ENCODE measurements around the gene PEX10.

The PEX10 gene

GRCh38 chr1:2455757-2456156, 43.4 kb upstream of the PEX10 start:
- H3K27ac ChIP-seq: no peak overlapping the region
- no peak for TF ChIP-seq CTCF (IDR thresholded peaks at IDR 0.05)
- DNase-seq (ENCODE audit: low spot score): no peak
- no peak overlapping the region for H3K4me3 ChIP-seq

GRCh38 chr1:2454227-2454626, 41.9 kb upstream of the PEX10 start:
- no peak overlapping the region for H3K27ac ChIP-seq
- no peak for TF ChIP-seq CTCF (IDR thresholded peaks at IDR 0.05)
- DNase-seq (ENCODE audit: low spot score): no peak
- H3K4me3 ChIP-seq: no peak overlapping the region

GRCh38 chr1:2452932-2453315, 40.6 kb upstream of the PEX10 start:
- no peak overlapping the region for H3K27ac ChIP-seq
- no peak for DNase-seq (ENCODE audit: low spot score)
- no peak overlapping the region for H3K4me3 ChIP-seq
- TF ChIP-seq CTCF (IDR thresholded peaks at IDR 0.05): no peak

- DNase-seq (ENCODE audit: low spot score): no peak
- Histone ChIP-seq H3K4me3 (no peak overlapping the region), H3K27ac (no peak overlapping the region)
- no peak for TF ChIP-seq CTCF (IDR thresholded peaks at IDR 0.05)
Measured at GRCh38 chr1:2452201-2452931, 40.0 kb upstream of the PEX10 start.

GRCh38 chr1:2451741-2452140, 39.4 kb upstream of the PEX10 start:
- no peak for TF ChIP-seq CTCF (IDR thresholded peaks at IDR 0.05)
- no peak overlapping the region for H3K27ac ChIP-seq

GRCh38 chr1:2449636-2450454, 37.5 kb upstream of the PEX10 start:
- DNase-seq (ENCODE audit: low spot score): no peak
- H3K27ac ChIP-seq: no peak overlapping the region
- no peak overlapping the region for H3K4me3 ChIP-seq
- no peak for TF ChIP-seq CTCF (IDR thresholded peaks at IDR 0.05)

More at GRCh38 chr1:2451741-2452140, 39.4 kb upstream of the PEX10 start:
- DNase-seq (ENCODE audit: low spot score): no peak
- H3K4me3 ChIP-seq: no peak overlapping the region

GRCh38 chr1:2448098-2448445, 35.7 kb upstream of the PEX10 start:
- no peak overlapping the region for H3K27ac ChIP-seq
- TF ChIP-seq CTCF (IDR thresholded peaks at IDR 0.05): no peak
- no peak overlapping the region for H3K4me3 ChIP-seq
- DNase-seq (ENCODE audit: low spot score): no peak

All from coronary artery (tissue), 2 donors.